AG09319 (cell line): Measurements from ENCODE around the gene SLC26A3.

Experiments used
- DNase-seq: peaks from one replicate; pipeline ENCODE4 v3.0.0-alpha.2; 2010; ENCODE audit warnings: low read depth; ENCODE audit errors: extremely low read depth
- TF ChIP-seq, protein P1 (sequence below): IDR thresholded peaks from 2 replicates; pipeline ENCODE4 v1.5.1; 2011; ENCODE audit warnings: low read depth, mild to moderate bottlenecking, inconsistent platforms, low read length, moderate library complexity

The SLC26A3 gene

DNA sequence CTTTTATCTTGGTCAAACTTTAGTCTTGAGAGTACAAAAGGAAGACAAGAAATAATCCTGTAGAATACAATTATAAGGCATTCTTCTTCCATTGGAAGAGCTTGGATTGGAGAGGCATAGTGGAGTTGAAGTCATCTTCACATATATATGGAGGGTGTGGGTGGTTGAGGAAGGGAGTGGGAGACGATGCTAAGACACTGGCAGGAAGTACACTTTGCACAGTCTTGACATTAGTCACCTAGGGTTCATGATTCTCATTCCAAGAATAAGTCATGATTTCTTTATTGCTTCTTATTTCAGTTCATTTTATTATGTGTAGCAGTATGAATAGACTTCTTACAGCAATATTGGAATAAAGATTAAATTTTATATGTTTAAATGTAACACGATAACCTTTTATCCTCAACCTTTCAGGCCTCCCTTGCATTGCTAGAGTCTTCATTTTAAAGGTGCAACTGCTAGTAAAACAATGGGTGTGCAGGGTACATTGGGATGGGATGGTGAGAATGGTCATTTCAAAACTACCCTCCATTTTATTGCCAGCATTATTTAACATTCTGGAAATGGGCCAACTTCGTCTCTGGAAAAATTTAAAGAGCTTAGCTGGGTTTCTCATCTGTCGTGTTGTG lies 12.3 kb upstream of the SLC26A3 start:
- TF ChIP-seq, protein P1, sequence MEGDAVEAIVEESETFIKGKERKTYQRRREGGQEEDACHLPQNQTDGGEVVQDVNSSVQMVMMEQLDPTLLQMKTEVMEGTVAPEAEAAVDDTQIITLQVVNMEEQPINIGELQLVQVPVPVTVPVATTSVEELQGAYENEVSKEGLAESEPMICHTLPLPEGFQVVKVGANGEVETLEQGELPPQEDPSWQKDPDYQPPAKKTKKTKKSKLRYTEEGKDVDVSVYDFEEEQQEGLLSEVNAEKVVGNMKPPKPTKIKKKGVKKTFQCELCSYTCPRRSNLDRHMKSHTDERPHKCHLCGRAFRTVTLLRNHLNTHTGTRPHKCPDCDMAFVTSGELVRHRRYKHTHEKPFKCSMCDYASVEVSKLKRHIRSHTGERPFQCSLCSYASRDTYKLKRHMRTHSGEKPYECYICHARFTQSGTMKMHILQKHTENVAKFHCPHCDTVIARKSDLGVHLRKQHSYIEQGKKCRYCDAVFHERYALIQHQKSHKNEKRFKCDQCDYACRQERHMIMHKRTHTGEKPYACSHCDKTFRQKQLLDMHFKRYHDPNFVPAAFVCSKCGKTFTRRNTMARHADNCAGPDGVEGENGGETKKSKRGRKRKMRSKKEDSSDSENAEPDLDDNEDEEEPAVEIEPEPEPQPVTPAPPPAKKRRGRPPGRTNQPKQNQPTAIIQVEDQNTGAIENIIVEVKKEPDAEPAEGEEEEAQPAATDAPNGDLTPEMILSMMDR, result no peak
- no peak for DNase-seq

DNA sequence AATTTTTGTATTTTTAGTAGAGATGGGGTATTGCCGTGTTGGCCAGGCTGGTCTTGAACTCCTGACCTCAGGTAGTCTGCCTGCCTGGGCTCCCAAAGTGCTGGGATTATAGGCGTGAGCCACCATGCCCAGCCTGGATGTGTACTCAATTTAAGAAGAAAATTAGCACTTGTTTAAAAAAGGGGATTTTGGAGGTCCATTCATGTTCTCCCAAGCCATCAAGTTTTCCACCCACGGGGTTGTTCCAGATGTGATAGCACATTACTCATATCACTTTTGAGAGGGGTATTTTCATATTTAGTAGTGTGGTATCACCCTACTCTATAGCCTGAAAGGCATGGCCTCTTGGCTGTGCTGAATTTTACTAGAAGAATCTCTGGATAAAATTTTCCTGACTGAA lies 10.5 kb upstream of the SLC26A3 start:
- DNase-seq, result no peak
- TF ChIP-seq, protein P1, result no peak

DNA sequence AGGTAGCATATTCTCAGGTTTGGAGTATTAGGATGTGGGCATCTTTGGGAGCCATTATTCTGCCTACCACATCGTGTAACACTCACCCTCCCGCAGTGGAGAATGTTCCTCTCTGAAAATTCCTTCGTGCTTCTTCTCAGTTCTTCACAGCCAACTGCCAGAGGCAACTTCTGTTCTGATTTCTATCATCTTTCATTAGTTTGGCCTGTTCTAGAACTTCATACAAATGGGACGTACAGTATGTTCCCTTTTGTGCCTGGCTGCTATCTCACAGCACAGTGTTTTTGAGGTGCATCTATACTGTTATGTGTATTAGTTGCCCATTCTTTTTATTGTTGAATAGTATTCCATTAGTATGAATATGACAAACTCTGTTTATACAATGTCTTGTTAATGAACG lies 8.9 kb upstream of the SLC26A3 start:
- TF ChIP-seq, protein P1, result no peak
- no peak for DNase-seq

DNA sequence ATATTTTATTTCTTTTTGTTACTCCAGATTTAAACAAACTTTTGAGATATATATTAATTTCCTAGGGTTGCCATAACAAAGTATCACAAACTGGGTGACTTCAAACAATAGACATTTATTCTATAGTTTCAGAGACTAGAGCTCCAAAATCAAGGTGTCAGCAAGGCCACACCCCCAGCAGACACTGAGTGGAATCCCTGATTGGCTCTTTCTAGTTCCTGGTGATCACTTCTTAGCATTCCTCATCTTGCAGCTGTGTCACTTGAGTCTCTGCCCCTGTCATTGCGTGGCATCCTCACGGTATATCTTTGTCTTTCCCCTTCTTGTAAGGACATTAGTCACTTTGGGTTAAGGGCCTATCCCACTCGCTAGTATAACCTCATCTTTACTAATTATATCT lies 7.6 kb upstream of the SLC26A3 start:
- no peak for DNase-seq
- TF ChIP-seq, protein P1, result no peak

DNA sequence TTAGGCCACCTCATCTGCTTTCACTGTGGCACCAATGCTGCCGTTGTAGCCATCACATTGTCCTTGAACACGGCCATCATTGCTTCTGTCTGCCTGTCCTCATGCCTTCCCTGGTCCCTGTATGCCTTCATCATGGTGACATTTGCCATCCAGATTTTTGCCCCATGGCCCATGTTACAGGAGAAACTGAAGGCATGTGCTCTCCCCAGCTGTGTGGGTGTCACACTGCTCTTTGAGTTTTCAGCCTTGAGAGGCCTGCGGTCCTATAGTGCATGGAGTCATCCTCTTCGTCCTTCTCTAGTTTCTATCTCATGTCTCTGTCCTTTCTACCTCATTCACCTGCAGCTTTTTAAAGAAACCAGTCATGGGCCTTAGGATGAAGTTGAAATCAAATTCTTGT lies 6.2 kb upstream of the SLC26A3 start:
- DNase-seq, result no peak
- TF ChIP-seq, protein P1, result no peak

DNA sequence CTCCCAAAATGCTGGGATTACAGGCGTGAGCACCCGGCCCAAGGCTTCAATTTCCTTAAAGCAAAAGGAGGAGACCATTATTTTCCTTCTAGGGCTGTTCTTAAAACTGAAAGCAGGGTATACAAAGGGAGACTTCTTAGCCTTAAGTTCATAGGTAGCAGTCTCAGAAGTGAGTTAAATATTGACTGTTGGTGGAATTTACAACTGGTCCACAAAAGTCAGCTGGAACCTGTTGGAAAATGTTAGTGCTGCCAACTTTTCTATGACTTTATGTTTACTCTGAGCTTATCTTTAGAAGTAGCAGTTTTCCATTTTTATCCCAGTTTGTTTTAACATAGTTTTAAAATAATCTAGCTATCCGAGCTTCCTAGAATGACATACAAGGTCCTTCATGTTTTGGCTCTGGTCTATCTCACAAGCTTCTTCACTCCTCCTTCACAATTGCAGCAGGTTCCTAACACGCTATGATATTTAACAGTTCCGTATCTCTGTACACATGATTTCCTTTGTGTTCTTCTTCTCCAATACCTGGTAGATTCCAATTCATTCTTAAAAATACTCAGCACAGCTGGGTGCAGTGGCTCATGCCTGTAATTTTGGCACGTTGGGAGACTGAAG lies 3.3 kb downstream of the SLC26A3 start:
- DNase-seq, result no peak
- TF ChIP-seq, protein P1, result no peak

DNA sequence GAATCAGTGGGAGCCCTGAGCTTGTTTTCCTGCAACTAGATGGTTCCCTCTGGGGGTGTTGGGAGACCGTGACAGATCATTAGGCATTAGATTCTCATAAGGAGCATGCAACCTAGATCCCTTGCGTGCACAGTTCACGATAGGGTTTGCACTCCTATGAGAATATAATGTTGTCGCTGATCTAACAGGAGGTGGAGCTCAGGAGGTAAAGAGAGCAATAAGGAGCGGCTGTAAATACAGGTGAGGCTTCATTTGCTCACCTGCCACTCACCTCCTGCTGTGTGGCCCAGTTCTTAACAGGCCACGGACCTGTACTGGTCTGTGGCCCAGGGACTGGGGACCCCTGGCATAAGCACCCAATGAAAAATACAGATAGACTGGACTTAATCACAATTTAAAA lies 10.7 kb downstream of the SLC26A3 start:
- DNase-seq, result no peak
- TF ChIP-seq, protein P1, result no peak
